Body of pancreas (tissue), 4 donors: ENCODE measurements around the gene SLC20A1.

ENCODE experiments used
- CTCF ChIP-seq, 7 experiments: fragments of 450-650 bp in 4 of 7; fragments of 200-600 bp in 3 of 7; sonication (generic) in 3 of 7; IDR thresholded peaks; one replicate each; pipeline ENCODE4 v1.5.1; 2016 to 2019; ENCODE audit warnings: antibody characterized with exemption in 7 of 7
- POLR2A ChIP-seq, 3 donors: fragments of 450-650 bp; IDR thresholded peaks; one replicate each; pipeline ENCODE4 v1.6.1; 2016; ENCODE audit warnings: antibody characterized with exemption in 3 of 3, mild to moderate bottlenecking in 2 of 3

- TF ChIP-seq CTCF (IDR thresholded peaks at IDR 0.05) (no peak), POLR2A (IDR thresholded peaks at IDR 0.05) (no peak)
Observed at GRCh38 chr2:112705575-112705974, 59.8 kb downstream of the SLC20A1 start.
